Activated naive CD8-positive, alpha-beta T cell treated with anti-CD3 and anti-CD28 coated beads for 36 hours (primary cell): ENCODE measurements around the gene ANKFN1. TPM values are rescaled to one million over a fixed set of nuclear protein-coding genes. Genes with fewer than 3 reads are reported as not detected.

Experiments
- DNase-seq: peaks from one replicate; pipeline ENCODE4 v3.0.0; 2021
- H3K27ac Mint-ChIP-seq: one replicate; pipeline ENCODE4 v1.8.0; 2022; ENCODE audit warnings: mild to moderate bottlenecking, moderate library complexity, mixed read lengths
- H3K27me3 Mint-ChIP-seq: one replicate; pipeline ENCODE4 v1.8.0; 2022; ENCODE audit warnings: mild to moderate bottlenecking, mixed read lengths
- H3K36me3 Mint-ChIP-seq: one replicate; pipeline ENCODE4 v1.8.0; 2021; ENCODE audit warnings: mild to moderate bottlenecking, mixed read lengths
- H3K4me1 Mint-ChIP-seq: one replicate; pipeline ENCODE4 v1.8.0; 2021; ENCODE audit warnings: mixed read lengths
- H3K4me3 Mint-ChIP-seq: one replicate; pipeline ENCODE4 v1.8.0; 2022; ENCODE audit warnings: mild to moderate bottlenecking, moderate library complexity, mixed read lengths
- H3K9me3 Mint-ChIP-seq: one replicate; pipeline ENCODE4 v1.8.0; 2022; ENCODE audit warnings: mixed read lengths
- total RNA-seq, 2 experiments: library from RNA; stranded (reverse); gene quantifications; one replicate each; pipeline ENCODE4 v1.2.3, GENCODE V29; 2021

Gene ANKFN1, protein sequence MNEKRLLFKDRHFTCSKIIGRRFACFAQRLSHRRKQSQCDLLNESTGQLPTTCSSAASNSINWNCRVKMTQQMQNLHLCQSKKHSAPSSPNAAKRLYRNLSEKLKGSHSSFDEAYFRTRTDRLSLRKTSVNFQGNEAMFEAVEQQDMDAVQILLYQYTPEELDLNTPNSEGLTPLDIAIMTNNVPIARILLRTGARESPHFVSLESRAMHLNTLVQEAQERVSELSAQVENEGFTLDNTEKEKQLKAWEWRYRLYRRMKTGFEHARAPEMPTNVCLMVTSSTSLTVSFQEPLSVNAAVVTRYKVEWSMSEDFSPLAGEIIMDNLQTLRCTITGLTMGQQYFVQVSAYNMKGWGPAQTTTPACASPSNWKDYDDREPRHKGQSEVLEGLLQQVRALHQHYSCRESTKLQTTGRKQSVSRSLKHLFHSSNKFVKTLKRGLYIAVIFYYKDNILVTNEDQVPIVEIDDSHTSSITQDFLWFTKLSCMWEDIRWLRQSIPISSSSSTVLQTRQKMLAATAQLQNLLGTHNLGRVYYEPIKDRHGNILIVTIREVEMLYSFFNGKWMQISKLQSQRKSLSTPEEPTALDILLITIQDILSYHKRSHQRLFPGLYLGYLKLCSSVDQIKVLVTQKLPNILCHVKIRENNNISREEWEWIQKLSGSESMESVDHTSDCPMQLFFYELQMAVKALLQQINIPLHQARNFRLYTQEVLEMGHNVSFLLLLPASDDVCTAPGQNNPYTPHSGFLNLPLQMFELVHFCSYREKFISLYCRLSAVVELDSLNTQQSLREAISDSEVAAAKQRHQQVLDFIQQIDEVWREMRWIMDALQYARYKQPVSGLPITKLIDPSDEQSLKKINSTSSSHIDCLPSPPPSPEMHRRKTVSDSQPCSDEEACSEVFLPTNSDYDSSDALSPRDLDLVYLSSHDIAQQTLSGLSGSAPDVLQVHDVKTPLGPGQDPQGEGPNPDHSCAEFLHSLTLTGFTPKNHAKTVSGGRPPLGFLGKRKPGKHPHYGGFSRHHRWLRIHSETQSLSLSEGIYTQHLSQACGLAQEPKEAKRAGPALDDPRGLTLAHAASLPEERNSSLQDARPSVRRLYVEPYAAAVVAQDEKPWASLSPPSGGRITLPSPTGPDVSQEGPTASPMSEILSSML
- total RNA-seq = not detected

DNA sequence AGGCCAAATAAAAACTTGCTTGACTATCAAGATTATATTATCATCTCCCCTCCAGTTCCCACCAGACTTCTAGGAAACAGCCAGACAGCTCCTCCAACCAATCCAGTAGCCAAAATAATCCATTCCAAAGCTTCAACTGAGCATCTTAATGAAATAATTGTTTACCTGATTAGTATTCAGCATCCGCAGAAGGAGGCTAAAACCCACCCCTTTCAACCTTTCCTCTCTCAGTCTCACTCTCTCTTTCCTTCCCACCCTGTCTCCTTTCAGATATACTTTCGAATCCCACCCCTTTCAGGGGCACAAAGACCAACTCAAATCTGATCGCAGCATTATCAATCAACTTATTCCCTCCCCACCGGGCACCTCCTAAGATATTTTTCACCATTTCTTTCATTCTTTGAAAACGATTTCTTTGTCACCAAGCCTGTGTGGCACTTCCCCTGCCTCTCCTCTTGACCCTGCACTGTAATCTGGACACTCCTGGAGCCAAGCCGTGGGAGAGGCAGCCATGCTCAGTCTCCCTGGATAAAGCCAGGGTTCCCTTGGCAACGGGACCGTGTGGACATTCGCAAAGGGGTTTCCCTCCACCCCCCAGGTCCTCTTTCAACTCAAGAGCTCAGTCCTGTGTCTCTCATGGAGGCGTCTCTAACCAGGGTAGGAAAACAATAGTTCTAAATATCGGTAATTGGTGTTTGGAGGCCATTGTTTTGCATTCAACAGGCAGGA is at the start of gene ANKFN1:
Gene ANKFN1 (plus strand): TSS at position 602 of the 729 bp plus-strand sequence. CDS start 59,193 bp downstream, outside the sequence.
- peaks cover 4% of the 10 kb centered on the region for H3K27me3 Mint-ChIP-seq
- H3K4me3 Mint-ChIP-seq = no peak within 1 kb of the TSS
- no peaks in the 10 kb centered on the region for H3K36me3 Mint-ChIP-seq

DNA sequence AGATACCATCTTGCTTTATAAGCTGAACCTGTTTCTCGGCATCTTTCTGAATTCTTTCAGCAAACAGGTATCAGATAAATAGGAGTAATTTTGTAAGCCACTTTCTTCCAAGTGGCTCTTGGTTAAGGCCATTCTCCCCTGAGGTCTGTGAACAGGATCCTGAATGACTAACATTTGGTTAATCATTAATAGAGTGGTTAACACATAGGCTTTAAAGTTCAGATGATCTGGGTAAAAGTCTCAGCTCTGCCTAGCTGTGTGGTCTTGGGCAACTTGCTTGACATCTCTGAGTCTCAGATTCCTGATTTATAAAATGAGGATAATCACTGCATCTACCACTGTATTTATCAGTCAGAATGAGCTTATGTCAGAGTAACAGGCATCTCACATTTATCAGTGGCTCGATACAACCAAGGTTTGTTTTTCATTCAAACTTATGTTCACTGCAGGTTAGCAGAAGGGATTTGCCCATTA is 44.4 kb upstream of the ANKFN1 start:
- DNase-seq = no peak
- Mint-ChIP-seq H3K27ac (no peak overlapping the region), H3K4me1 (no peaks in the 10 kb centered on the region), H3K27me3 (peaks cover 4% of the 10 kb centered on the region), H3K9me3 (no peaks in the 10 kb centered on the region), H3K36me3 (no peaks in the 10 kb centered on the region), H3K4me3 (no peak overlapping the region)

More for the DNA sequence above, at the start of gene ANKFN1:
- H3K4me1 Mint-ChIP-seq = no peaks in the 10 kb centered on the region
- no peak within 1 kb of the TSS for H3K27ac Mint-ChIP-seq
- H3K9me3 Mint-ChIP-seq = no peaks in the 10 kb centered on the region
- DNase-seq = no peak

DNA sequence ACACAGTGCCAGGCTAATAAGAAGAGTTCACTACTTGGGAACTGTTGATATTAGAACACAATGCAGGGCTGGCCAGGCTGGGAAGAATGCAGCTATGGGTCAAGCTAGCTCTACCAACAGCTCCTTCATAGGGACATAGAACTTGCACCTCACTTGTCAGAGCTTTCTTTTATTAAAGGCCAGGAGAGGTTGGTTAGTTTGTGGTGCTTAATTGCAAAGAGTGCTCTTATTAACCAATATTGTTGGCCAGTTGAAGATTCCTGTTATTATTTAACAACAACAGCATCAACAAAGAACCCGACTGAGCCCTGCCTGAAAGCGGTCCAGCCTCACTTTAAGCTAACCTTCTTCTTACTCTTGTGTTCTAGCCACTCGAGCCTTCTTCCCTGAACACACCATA is 43.4 kb upstream of the ANKFN1 start:
- Mint-ChIP-seq H3K4me1 (no peaks in the 10 kb centered on the region), H3K27ac (no peak overlapping the region), H3K9me3 (no peaks in the 10 kb centered on the region), H3K27me3 (peaks cover 3% of the 10 kb centered on the region), H3K36me3 (no peaks in the 10 kb centered on the region), H3K4me3 (no peak overlapping the region)
- no peak for DNase-seq

DNA sequence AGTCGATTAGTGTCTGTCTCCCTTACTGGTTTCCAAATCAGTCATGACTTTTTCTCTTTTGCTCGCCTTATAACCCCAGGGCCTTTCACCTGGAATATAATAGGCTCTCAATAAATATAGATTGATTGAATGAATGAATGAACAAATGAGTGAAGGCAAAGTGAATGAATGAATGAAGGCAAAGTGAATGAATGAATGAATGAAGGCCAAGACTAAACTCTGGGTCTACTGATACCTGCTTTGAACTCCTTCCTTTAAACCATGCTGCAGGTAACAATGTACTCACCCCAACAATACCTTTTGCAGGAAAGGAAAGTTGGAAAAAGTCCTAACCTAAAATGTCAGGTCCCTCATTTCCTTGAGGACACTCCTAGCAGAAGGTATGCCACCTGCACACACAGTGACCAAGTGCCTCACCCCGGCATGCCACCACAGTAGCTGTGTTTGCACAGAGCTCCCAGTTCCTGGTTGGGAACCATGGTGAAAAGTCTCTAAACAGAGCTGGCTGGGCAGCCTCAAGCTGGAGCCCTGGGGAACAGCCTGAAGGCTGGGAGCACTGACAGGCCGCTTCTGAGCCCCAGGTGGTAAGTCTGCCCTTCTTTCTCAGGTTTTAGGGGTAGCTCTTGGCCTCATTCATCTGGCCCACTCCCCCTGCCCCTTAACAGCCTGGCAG is 42.7 kb upstream of the ANKFN1 start:
- Mint-ChIP-seq H3K4me1 (no peaks in the 10 kb centered on the region), H3K27me3 (no peaks in the 10 kb centered on the region), H3K27ac (no peak overlapping the region), H3K4me3 (no peak overlapping the region), H3K9me3 (no peaks in the 10 kb centered on the region), H3K36me3 (no peaks in the 10 kb centered on the region)
- DNase-seq = no peak

DNA sequence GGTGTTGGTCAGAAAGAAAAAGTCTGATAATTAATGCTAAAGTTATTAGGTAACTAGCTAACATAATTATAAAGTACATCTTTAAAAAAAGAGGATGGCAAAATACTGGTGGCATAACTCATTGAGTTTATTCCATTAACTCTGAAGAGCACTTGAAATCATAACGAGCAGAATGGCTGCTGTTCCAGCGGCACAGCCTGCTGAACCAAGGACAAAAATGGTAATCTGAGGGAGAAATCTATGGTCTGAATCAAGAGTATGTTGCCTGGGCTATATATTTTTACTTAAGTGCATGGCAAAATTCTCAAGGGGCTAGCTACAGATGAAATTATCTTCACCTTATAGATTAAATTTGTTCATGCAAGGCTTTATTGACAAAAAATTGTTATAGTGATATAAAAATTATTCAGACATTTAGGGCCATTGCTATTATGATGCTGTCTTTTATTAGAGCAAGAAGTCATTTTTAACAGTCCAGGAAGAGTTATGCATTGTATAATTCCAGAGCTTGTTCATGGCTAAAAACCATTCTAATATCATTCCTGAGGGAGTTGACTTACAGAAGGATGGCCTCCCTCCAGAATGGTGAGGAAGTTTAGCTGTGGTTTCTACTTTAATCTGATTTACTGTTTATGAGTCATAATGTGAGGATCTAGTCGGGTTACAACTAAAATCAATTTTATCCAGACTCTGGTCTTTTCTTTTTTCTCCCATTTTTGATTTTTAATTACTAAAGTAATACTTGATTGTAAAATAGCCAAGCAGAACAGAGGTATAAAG is 41.4 kb upstream of the ANKFN1 start:
- Mint-ChIP-seq H3K4me1 (no peaks in the 10 kb centered on the region), H3K27me3 (no peaks in the 10 kb centered on the region), H3K27ac (no peak overlapping the region), H3K4me3 (no peak overlapping the region), H3K9me3 (no peaks in the 10 kb centered on the region), H3K36me3 (no peaks in the 10 kb centered on the region)
- DNase-seq = no peak

DNA sequence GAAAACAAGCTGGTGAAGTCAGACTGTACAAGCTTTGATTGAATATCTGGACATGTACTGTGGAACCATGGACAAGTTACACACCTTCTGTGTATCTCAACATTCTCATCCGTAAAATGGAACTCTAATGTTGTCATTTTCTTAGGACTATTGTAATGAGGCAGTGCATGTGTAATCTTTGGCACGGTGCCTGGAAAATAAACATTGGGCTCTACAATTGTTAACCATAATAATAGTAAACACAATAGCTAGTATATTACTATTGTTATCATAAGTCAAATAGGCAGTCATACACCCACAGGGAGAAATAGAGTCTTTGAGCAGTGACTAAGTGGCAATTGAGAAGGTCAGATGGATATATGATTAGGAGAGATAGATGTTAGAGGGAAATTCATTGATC is 39.8 kb upstream of the ANKFN1 start:
- Mint-ChIP-seq H3K36me3 (no peaks in the 10 kb centered on the region), H3K4me3 (no peak overlapping the region), H3K4me1 (no peaks in the 10 kb centered on the region), H3K9me3 (no peaks in the 10 kb centered on the region), H3K27ac (no peak overlapping the region), H3K27me3 (no peaks in the 10 kb centered on the region)
- no peak for DNase-seq

DNA sequence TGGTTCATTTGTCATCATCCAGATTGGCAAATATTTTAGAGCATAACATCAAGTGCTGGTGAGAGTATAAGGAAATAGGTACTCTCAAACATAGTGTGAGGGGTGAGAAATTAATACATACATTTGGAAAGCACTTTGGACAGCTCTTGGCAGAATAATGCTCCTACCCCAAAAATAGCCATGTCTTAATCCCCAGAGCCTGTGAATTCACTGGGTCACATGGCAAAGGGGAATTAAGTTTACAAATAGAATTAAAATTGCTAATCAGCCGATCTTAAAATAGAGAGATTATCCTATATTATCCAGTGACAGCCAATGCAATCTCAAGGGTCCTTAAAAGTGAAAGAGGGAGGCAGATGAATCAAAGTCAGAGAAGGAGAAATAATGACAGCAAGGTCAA is 38.8 kb upstream of the ANKFN1 start:
- Mint-ChIP-seq H3K9me3 (no peaks in the 10 kb centered on the region), H3K27me3 (no peaks in the 10 kb centered on the region)

DNA sequence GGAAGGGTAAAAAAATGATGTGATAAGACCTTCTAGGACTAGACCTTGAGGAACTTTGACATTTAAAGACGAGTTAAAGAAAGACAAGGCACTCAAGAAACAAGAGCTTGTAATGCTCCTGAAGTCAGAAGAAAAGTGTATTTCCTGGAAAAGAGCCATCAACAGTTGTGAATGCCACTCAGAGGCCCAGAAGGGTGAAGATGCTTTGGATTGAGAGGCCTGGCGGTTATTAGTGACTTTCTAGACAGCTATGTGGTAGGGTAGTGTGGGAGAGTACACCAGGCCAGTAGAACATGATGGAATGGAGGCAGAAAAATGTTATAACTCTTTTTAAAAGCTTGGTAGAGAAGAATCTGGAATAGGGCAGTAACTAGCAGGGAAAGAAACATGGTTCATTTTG is 34.1 kb upstream of the ANKFN1 start:
- no peaks in the 10 kb centered on the region for H3K9me3 Mint-ChIP-seq
- no peaks in the 10 kb centered on the region for H3K4me1 Mint-ChIP-seq
- no peaks in the 10 kb centered on the region for H3K27me3 Mint-ChIP-seq
- no peak for DNase-seq
- no peak overlapping the region for H3K27ac Mint-ChIP-seq
- no peak overlapping the region for H3K4me3 Mint-ChIP-seq
- no peaks in the 10 kb centered on the region for H3K36me3 Mint-ChIP-seq

More for the DNA sequence above, 38.8 kb upstream of the ANKFN1 start:
- H3K4me1 Mint-ChIP-seq = no peaks in the 10 kb centered on the region
- no peaks in the 10 kb centered on the region for H3K36me3 Mint-ChIP-seq
- H3K27ac Mint-ChIP-seq = no peak overlapping the region
- no peak overlapping the region for H3K4me3 Mint-ChIP-seq
- no peak for DNase-seq

DNA sequence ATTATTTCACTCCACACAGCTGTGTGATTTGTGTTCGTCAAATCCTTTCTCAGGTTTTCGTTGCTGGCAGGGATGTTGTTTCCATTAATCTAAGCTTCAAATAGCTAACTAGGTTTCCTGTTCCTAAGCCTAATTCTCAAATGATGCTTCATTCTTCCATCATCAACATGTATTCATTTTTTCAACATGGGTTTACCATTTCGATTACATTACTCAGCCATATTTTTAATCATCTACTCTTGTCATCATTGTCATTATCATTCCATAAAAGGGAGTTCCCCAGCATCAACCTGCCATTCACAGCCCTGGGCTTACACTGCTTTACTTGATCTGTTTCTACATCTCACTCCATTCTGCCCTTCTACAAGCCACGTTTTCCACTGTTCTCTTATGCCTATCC is 33.3 kb upstream of the ANKFN1 start:
- Mint-ChIP-seq H3K27ac (no peak overlapping the region), H3K4me3 (no peak overlapping the region), H3K36me3 (no peaks in the 10 kb centered on the region), H3K27me3 (no peaks in the 10 kb centered on the region), H3K9me3 (no peaks in the 10 kb centered on the region), H3K4me1 (no peaks in the 10 kb centered on the region)
- DNase-seq = no peak

DNA sequence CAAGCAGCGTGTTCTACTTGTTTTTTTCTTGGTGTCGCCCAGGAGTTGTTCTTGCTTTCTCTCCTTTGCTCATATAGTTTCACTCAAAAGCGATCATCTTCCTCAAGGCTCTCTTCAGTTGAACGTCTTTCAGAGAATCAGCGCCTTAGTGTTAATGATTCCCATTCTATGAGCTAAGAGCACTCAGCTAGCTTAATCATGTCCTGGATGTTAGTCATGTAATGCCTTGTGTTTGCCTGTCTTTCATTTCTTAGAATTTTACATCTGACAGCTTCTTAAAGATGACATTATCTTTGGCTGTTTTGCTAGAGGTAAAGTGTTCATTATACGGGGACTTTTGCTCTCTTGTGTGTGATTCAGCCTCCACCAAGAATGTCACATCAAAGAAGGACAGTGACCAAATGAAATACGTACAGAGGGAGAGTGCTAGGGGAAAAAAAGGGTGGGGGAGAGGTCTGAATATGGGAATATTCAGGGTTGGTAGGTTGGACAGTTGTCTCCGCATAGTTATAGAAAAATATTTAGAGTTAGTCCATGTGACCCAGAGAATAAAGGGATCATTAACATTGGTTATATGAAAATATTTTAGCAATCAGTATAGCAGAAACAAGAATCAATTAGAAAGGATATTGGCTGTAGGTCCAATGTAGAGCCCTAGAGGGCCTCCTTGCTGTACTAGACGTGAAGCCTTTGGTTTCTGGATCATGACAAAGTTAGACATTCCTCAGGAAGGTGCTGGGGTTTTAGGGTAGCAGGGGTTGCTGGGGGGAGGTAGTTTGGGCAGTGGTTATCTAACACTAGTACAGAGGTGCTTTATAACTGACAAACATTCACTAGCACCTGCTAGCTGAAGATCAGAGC is 31.9 kb upstream of the ANKFN1 start:
- H3K27ac Mint-ChIP-seq = no peak overlapping the region
- no peaks in the 10 kb centered on the region for H3K4me1 Mint-ChIP-seq
- H3K9me3 Mint-ChIP-seq = no peaks in the 10 kb centered on the region
- no peak for DNase-seq
- H3K4me3 Mint-ChIP-seq = no peak overlapping the region
- no peaks in the 10 kb centered on the region for H3K36me3 Mint-ChIP-seq
- H3K27me3 Mint-ChIP-seq = no peaks in the 10 kb centered on the region

DNA sequence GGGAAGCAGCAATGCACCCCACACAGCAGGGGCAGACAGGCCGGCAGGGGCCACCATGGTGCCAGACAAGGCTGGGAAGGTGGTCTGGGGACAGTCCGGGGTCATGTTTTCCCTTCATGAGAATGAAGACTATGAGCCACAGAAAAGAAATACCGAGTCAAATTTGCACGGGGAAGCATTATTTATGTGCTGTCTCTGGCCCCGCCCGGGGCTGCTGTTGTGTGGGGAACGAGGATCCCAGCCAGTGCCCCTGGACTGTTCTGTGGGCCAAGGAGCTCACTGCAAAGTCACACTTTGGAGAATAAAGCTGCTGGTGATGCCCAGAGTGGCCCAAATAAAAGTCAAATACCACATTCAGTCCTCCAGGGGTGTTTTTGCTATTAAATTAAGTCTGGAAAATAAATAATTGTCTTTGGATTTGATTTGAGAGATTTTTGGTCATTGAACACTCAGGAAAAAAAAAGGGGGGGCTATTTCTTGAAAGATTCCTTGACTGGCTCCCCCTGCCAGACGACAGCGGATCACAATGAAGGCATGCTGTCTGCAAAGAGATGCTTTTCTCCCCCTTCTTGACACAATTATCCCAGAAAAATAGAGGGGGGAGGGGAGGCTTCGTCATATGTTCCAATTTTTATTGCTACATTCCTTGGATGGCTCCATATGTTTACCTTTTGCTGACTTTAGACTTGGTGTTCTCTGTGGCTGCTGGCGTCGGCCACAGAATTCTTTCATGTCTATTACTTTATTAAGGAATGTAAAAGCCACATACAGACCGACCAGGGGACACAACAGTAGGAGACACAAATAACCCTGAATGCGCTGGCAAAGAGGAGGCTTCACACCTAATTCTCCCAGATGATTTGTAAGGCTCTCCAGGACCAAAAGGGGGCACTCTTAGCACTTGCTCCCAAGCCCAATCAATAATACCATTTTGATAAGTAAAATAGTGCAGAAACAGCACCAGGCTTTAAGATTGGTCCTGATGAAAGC is 27.1 kb upstream of the ANKFN1 start:
- H3K27me3 Mint-ChIP-seq = peaks cover 5% of the 10 kb centered on the region
- H3K4me3 Mint-ChIP-seq = no peak overlapping the region
- no peaks in the 10 kb centered on the region for H3K9me3 Mint-ChIP-seq
- H3K4me1 Mint-ChIP-seq = no peaks in the 10 kb centered on the region
- H3K36me3 Mint-ChIP-seq = no peaks in the 10 kb centered on the region
- H3K27ac Mint-ChIP-seq = no peak overlapping the region
- DNase-seq = no peak

DNA sequence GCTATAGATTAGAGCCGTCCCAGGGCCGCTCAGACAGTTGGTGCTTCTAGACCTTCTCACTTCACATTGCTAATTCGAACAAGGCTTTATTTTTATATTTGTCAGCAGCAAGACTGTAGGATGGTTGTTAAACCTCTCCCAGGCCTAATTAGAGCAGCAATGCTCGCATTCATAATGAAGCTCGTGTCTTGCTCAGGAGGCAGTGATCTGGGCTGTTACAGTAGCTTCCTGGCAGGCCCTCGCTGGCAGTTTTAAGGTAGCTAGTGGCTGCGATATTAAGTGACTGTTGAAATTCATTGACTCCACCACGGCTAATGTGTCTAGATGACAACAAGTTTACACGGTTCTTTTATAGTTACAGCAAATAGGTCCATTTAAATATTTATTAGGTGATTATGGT is 23.2 kb upstream of the ANKFN1 start:
- no peaks in the 10 kb centered on the region for H3K9me3 Mint-ChIP-seq
- H3K4me3 Mint-ChIP-seq = no peak overlapping the region
- H3K27me3 Mint-ChIP-seq = peaks cover 5% of the 10 kb centered on the region
- DNase-seq = no peak
- H3K27ac Mint-ChIP-seq = no peak overlapping the region
- H3K4me1 Mint-ChIP-seq = no peaks in the 10 kb centered on the region
- H3K36me3 Mint-ChIP-seq = no peaks in the 10 kb centered on the region
